Gastroesophageal sphincter (tissue), 4 donors: ENCODE measurements around the gene FXR2. TPM values are rescaled to one million over a fixed set of nuclear protein-coding genes. Genes with fewer than 3 reads are reported as not detected.
"Not testable (repeated sequence)": the region's sequence is repeated elsewhere in the genome, so short reads cannot be mapped to it uniquely, and the experiment has no call there.

ENCODE experiments used
- ATAC-seq: fragments of 150-250 bp; one replicate; pipeline ENCODE4 v1.9.1; 2016; ENCODE audit warnings: mild to moderate bottlenecking, moderate library complexity
- H3K27ac ChIP-seq, 4 donors: fragments of 200-600 bp; sonication (generic) in 3 of 4; 1 replicate in 3 of 4; 2 replicates in 1 of 4; pipeline ENCODE4 v1.5.1; 2016 to 2019
- H3K27me3 ChIP-seq: fragments of 200-600 bp; sonication (generic); one replicate; pipeline ENCODE4 v1.5.1; 2019
- H3K36me3 ChIP-seq, 2 donors: fragments of 200-600 bp; sonication (generic); one replicate each; pipeline ENCODE4 v1.5.1; 2019; ENCODE audit warnings: control low read depth in 1 of 2
- H3K4me1 ChIP-seq, 3 donors: fragments of 200-600 bp; sonication (generic); 1 replicate in 2 of 3; 2 replicates in 1 of 3; pipeline ENCODE4 v1.5.1; 2016 to 2019; ENCODE audit warnings: control low read depth in 2 of 3
- H3K4me3 ChIP-seq, 2 donors: fragments of 200-600 bp; sonication (generic); one replicate each; pipeline ENCODE4 v1.5.1; 2019; ENCODE audit warnings: mild to moderate bottlenecking in 1 of 2, moderate library complexity in 1 of 2
- H3K9me3 ChIP-seq, 3 donors: fragments of 200-600 bp; sonication (generic); one replicate each; pipeline ENCODE4 v1.5.1; 2017 to 2019; ENCODE audit warnings: control low read depth in 2 of 3
- CTCF ChIP-seq, 4 experiments: fragments of 200-600 bp in 2 of 4; fragments of 450-650 bp in 2 of 4; sonication (generic) in 1 of 4; IDR thresholded peaks; one replicate each; pipeline ENCODE4 v1.5.1; 2017 to 2019; ENCODE audit warnings: antibody characterized with exemption in 4 of 4, mild to moderate bottlenecking in 2 of 4, moderate library complexity in 2 of 4
- EP300 ChIP-seq: sonication (generic); formaldehyde crosslinking; IDR thresholded peaks from one replicate; pipeline ENCODE4 v1.6.1; 2017; ENCODE audit warnings: antibody characterized with exemption, mild to moderate bottlenecking
- POLR2A ChIP-seq, 2 donors: fragments of 450-650 bp; IDR thresholded peaks; one replicate each; pipeline ENCODE4 v1.6.1; 2017; ENCODE audit warnings: antibody characterized with exemption in 2 of 2, mild to moderate bottlenecking in 2 of 2, moderate library complexity in 1 of 2
- POLR2AphosphoS5 ChIP-seq: sonication (generic); formaldehyde crosslinking; IDR thresholded peaks from one replicate; pipeline ENCODE4 v1.6.1; 2017; ENCODE audit warnings: antibody characterized with exemption
- WGBS, 2 donors: methylation state at CpG; one replicate each; pipeline ENCODE4 v1.1.5; 2018; ENCODE audit warnings: low coverage in 1 of 2; 5-methylcytosine and 5-hydroxymethylcytosine counted together
- total RNA-seq, 4 donors: library from RNA; depleted of rRNA; stranded (reverse); fragments of >200 nt; gene quantifications; one replicate each; pipeline ENCODE4 v1.1.0, GENCODE V29; 2016

Gene FXR2
- total RNA-seq, 4 donors from 2014 or later: 39.3 to 54.6 (median 47.4) TPM

- 0% methylated on average over 11 to 19 of the region's 54 CpGs for WGBS, 2 donors
- Histone ChIP-seq H3K27ac (peak within 1 kb of the TSS; percentile 86 to 96 (median 93)), H3K27me3 (no peaks in the 10 kb centered on the region), H3K4me1 (peaks cover 0 to 18% (median 7%) of the 10 kb centered on the region in 3 donors), H3K9me3 (no peaks in the 10 kb centered on the region), H3K36me3 (peaks cover 0 to 13% of the 10 kb centered on the region in 2 donors), H3K4me3 (peak within 1 kb of the TSS; percentile 68 to 71)
- ATAC-seq: peak; percentile 99
- peak in 1 of 4 experiments; percentile 5 for TF ChIP-seq CTCF (IDR thresholded peaks at IDR 0.05)
- TF ChIP-seq POLR2A (IDR thresholded peaks at IDR 0.05): peak; percentile 68 to 85
- TF ChIP-seq EP300: no peak
- TF ChIP-seq POLR2AphosphoS5: peak; percentile 84
Measured at GRCh38 chr17:7627250-7628121, 12.8 kb upstream of the FXR2 start, which contains the start of gene SAT2. Gene SAT2 (minus strand): TSS chr17:7627821. CDS start chr17:7627635, 186 bp downstream.

- no peak for TF ChIP-seq POLR2A (IDR thresholded peaks at IDR 0.05)
- TF ChIP-seq CTCF (IDR thresholded peaks at IDR 0.05): no peak
- no peak for TF ChIP-seq EP300
- no peak for TF ChIP-seq POLR2AphosphoS5
Measured at GRCh38 chr17:7626956-7627249, 12.2 kb upstream of the FXR2 start.

GRCh38 chr17:7626307-7626706 is 11.6 kb upstream of the FXR2 start:
- Histone ChIP-seq H3K27me3 (no peaks in the 10 kb centered on the region), H3K36me3 (peaks cover 0 to 13% of the 10 kb centered on the region in 2 donors), H3K9me3 (no peaks in the 10 kb centered on the region), H3K27ac (peak overlapping the region in 3 of 4 donors; percentile 93 to 96 (median 93)), H3K4me3 (peak overlapping the region in 1 of 2 donors; percentile 68), H3K4me1 (peaks cover 0 to 18% (median 7%) of the 10 kb centered on the region in 3 donors)
- TF ChIP-seq POLR2AphosphoS5: no peak
- TF ChIP-seq CTCF (IDR thresholded peaks at IDR 0.05): no peak
- no peak for TF ChIP-seq POLR2A (IDR thresholded peaks at IDR 0.05)
- TF ChIP-seq EP300: no peak
- ATAC-seq: no peak
- WGBS, 2 donors: 94% methylated on average over 2 of the region's 7 CpGs; no CpG with 5 or more reads in 1 of the 2 donors

More at GRCh38 chr17:7626956-7627249, 12.2 kb upstream of the FXR2 start:
- Histone ChIP-seq H3K27ac (peak overlapping the region; percentile 86 to 96 (median 93)), H3K4me3 (peak overlapping the region; percentile 68 to 71), H3K36me3 (peaks cover 0 to 13% of the 10 kb centered on the region in 2 donors), H3K27me3 (no peaks in the 10 kb centered on the region), H3K9me3 (no peaks in the 10 kb centered on the region), H3K4me1 (peaks cover 0 to 18% (median 7%) of the 10 kb centered on the region in 3 donors)
- 0 to 23% methylated on average over 3 to 4 of the region's 6 CpGs for WGBS, 2 donors
- ATAC-seq: no peak

GRCh38 chr17:7625749-7626148 is 11.1 kb upstream of the FXR2 start:
- not testable (repeated sequence) for H3K27me3 ChIP-seq, ATAC-seq, H3K9me3 ChIP-seq, H3K4me3 ChIP-seq
- H3K27ac ChIP-seq: peak overlapping the region in 1 of 4 donors; percentile 93
- 96% methylated on average over 3 of the region's 16 CpGs; no CpG with 5 or more reads in 1 of the 2 donors for WGBS, 2 donors
- peaks cover 0 to 18% (median 7%) of the 10 kb centered on the region in 3 donors for H3K4me1 ChIP-seq
- peaks cover 0 to 13% of the 10 kb centered on the region in 2 donors for H3K36me3 ChIP-seq

- H3K27me3 ChIP-seq: no peaks in the 10 kb centered on the region
- H3K9me3 ChIP-seq: no peaks in the 10 kb centered on the region
- TF ChIP-seq EP300: no peak
- no peak for TF ChIP-seq POLR2A (IDR thresholded peaks at IDR 0.05)
- TF ChIP-seq CTCF (IDR thresholded peaks at IDR 0.05): no peak
- TF ChIP-seq POLR2AphosphoS5: no peak
- 67 to 78% methylated on average over 3 to 5 of the region's 5 CpGs for WGBS, 2 donors
- peaks cover 0 to 18% (median 7%) of the 10 kb centered on the region in 3 donors for H3K4me1 ChIP-seq
- H3K36me3 ChIP-seq: peaks cover 0 to 13% of the 10 kb centered on the region in 2 donors
- H3K27ac ChIP-seq: no peak overlapping the region
- no peak overlapping the region for H3K4me3 ChIP-seq
- no peak for ATAC-seq
Measured at GRCh38 chr17:7623661-7624060, 9.0 kb upstream of the FXR2 start.
